Activated CD4-positive, CD25-positive, alpha-beta regulatory T cell treated with anti-CD3 and anti-CD28 coated beads, Interleukin-2, amount 50 U/mL, for 24 hours (primary cell): ENCODE data around the gene CXorf65.
A peak's percentile ranks its signal among the peaks of the same experiment; 100 is the strongest.

Experiments
- ATAC-seq, 2 donors: fragments of 150-1000 bp; cut with Tn5 transposase; one replicate each; pipeline ENCODE4 v1.10.0; 2021; ENCODE audit warnings: mild to moderate bottlenecking in 1 of 2, moderate library complexity in 1 of 2

The CXorf65 gene

GRCh38 chrX:71106427-71106826 lies at the start of gene CXorf65:
Gene CXorf65, minus strand, starts transcription at chrX:71106740. Its CDS starts 184 bp downstream, at chrX:71106556.
- ATAC-seq = peak in 1 of 2 donors; percentile 46

GRCh38 chrX:71154641-71155040 lies 48.1 kb upstream of the CXorf65 start:
- no peak for ATAC-seq

- no peak for ATAC-seq
Measured at GRCh38 chrX:71154196-71154595, 47.7 kb upstream of the CXorf65 start.

GRCh38 chrX:71151366-71151765 lies 44.8 kb upstream of the CXorf65 start:
- no peak for ATAC-seq

GRCh38 chrX:71148278-71148663 lies 41.7 kb upstream of the CXorf65 start:
- no peak for ATAC-seq

- ATAC-seq = no peak
Measured at GRCh38 chrX:71147496-71148277, 41.1 kb upstream of the CXorf65 start.

- ATAC-seq = no peak
Measured at GRCh38 chrX:71144651-71145050, 38.1 kb upstream of the CXorf65 start, which contains the start of gene NLGN3. Gene NLGN3, plus strand, starts transcription at chrX:71144841. Its CDS starts 2,909 bp downstream, at chrX:71147750.

GRCh38 chrX:71143508-71143907 lies 37.0 kb upstream of the CXorf65 start:
- no peak for ATAC-seq

GRCh38 chrX:71140440-71140839 lies 33.9 kb upstream of the CXorf65 start:
- ATAC-seq = no peak

GRCh38 chrX:71131510-71131909 lies 25.0 kb upstream of the CXorf65 start:
- ATAC-seq = no peak

- ATAC-seq = peak; percentile 81 to 82
Measured at GRCh38 chrX:71128915-71129765, 22.6 kb upstream of the CXorf65 start.

- ATAC-seq = no peak
Measured at GRCh38 chrX:71128166-71128833, 21.8 kb upstream of the CXorf65 start.

- ATAC-seq = peak in 1 of 2 donors; percentile 10
Measured at GRCh38 chrX:71118985-71119535, 12.5 kb upstream of the CXorf65 start.

GRCh38 chrX:71118032-71118984 lies 11.8 kb upstream of the CXorf65 start, which contains the start of gene MED12:
Gene MED12, plus strand, starts transcription at chrX:71118596. Its CDS starts 159 bp downstream, at chrX:71118755.
- ATAC-seq = peak; percentile 90 to 92

GRCh38 chrX:71117358-71117757 lies 10.8 kb upstream of the CXorf65 start:
- no peak for ATAC-seq

- ATAC-seq = peak; percentile 19 to 36
Measured at GRCh38 chrX:71111921-71112431, 5.4 kb upstream of the CXorf65 start.

GRCh38 chrX:71111141-71111843 lies 4.8 kb upstream of the CXorf65 start, which contains the start of gene IL2RG:
Gene IL2RG, minus strand, starts transcription at chrX:71111577. Its CDS starts 38 bp downstream, at chrX:71111539.
- peak; percentile 95 to 97 for ATAC-seq

GRCh38 chrX:71109051-71109450 lies 2.5 kb upstream of the CXorf65 start:
- ATAC-seq = no peak

GRCh38 chrX:71107762-71108360 lies 1.3 kb upstream of the CXorf65 start:
- ATAC-seq = no peak

GRCh38 chrX:71107245-71107644 lies 705 bp upstream of the CXorf65 start:
- ATAC-seq = no peak
